C4-2B (cell line): ENCODE data around the gene CEP128.

Experiments
- ZFX ChIP-seq: fragments of 450-650 bp; IDR thresholded peaks from 2 replicates; pipeline ENCODE4 v1.6.1; 2017
- TF ChIP-seq, protein P1 (sequence below): fragments of 450-650 bp; conservative IDR thresholded peaks from 2 replicates; pipeline ENCODE4 v1.5.1; 2017; ENCODE audit warnings: mild to moderate bottlenecking

DNA sequence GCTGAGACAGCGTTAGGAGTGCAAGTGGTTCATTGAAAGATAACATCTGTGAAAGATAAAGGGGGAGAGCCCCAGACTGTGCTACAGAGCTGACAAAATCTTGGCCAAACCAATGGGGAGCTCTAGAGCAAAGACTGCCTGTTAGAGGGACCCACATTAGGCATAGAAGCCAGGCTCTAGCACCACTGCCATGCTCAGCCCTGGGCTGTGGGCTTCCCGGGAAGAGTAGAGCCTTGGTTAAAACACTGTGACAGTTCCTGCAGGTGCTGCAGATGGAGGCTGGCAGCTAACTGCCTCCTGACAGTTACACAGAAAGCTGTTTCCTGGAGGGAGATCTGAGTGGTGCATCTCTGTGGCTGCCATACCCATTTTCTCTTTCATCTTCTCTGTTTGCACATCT lies 36.9 kb upstream of the CEP128 start:
- TF ChIP-seq, protein P1, sequence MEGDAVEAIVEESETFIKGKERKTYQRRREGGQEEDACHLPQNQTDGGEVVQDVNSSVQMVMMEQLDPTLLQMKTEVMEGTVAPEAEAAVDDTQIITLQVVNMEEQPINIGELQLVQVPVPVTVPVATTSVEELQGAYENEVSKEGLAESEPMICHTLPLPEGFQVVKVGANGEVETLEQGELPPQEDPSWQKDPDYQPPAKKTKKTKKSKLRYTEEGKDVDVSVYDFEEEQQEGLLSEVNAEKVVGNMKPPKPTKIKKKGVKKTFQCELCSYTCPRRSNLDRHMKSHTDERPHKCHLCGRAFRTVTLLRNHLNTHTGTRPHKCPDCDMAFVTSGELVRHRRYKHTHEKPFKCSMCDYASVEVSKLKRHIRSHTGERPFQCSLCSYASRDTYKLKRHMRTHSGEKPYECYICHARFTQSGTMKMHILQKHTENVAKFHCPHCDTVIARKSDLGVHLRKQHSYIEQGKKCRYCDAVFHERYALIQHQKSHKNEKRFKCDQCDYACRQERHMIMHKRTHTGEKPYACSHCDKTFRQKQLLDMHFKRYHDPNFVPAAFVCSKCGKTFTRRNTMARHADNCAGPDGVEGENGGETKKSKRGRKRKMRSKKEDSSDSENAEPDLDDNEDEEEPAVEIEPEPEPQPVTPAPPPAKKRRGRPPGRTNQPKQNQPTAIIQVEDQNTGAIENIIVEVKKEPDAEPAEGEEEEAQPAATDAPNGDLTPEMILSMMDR: no peak
- no peak for TF ChIP-seq ZFX
